HG03521 (cell line): Measurements from ENCODE around the gene IRF7.

Experiments
- ATAC-seq: cut with Tn5 transposase; IDR thresholded peaks from one replicate; pipeline ENCODE4 v1.9.1; 2021; ENCODE audit warnings: mild to moderate bottlenecking, moderate library complexity; ENCODE audit not compliant: unreplicated experiment

Gene IRF7

GRCh38 chr11:621838-622237 is 6.1 kb upstream of the IRF7 start:
- ATAC-seq: no peak

GRCh38 chr11:620935-621814 is 5.4 kb upstream of the IRF7 start:
- no peak for ATAC-seq

GRCh38 chr11:620201-620600 is 4.5 kb upstream of the IRF7 start:
- ATAC-seq: no peak

- ATAC-seq: no peak
Measured at GRCh38 chr11:619628-620050, 3.9 kb upstream of the IRF7 start.

- ATAC-seq: no peak
Measured at GRCh38 chr11:618856-619627, 3.3 kb upstream of the IRF7 start.

- no peak for ATAC-seq
Measured at GRCh38 chr11:617912-618682, 2.3 kb upstream of the IRF7 start.

- ATAC-seq: no peak
Measured at GRCh38 chr11:617199-617911, 1.6 kb upstream of the IRF7 start.

GRCh38 chr11:616320-617198 is 809 bp upstream of the IRF7 start:
- ATAC-seq: no peak

- no peak for ATAC-seq
Measured at GRCh38 chr11:614623-615503, 887 bp downstream of the IRF7 start.

- no peak for ATAC-seq
Measured at GRCh38 chr11:614021-614622, 1.6 kb downstream of the IRF7 start.

GRCh38 chr11:613369-613968 is 2.3 kb downstream of the IRF7 start:
- no peak for ATAC-seq

GRCh38 chr11:612961-613300 is 2.8 kb downstream of the IRF7 start:
- no peak for ATAC-seq

GRCh38 chr11:612201-612960 is 3.4 kb downstream of the IRF7 start:
- no peak for ATAC-seq

GRCh38 chr11:611001-611996 is 4.5 kb downstream of the IRF7 start:
- no peak for ATAC-seq

- no peak for ATAC-seq
Measured at GRCh38 chr11:610146-610801, 5.5 kb downstream of the IRF7 start.
